Hepatocyte (in vitro differentiated cells): ENCODE data around the gene AP3S2. TPM values are rescaled to one million over a fixed set of nuclear protein-coding genes. Genes with fewer than 3 reads are reported as not detected.

ENCODE experiments used
- DNase-seq: peaks from one replicate; pipeline ENCODE4 v3.0.0-alpha.2; 2016; ENCODE audit warnings: low spot score
- H2AFZ ChIP-seq: fragments of 200-600 bp; sonication (generic); 2 replicates; pipeline ENCODE4 v1.6.0; 2016; ENCODE audit warnings: antibody characterized with exemption, mild to moderate bottlenecking
- H3K27ac ChIP-seq: fragments of 200-600 bp; sonication (generic); 2 replicates; pipeline ENCODE4 v1.5.1; 2016; ENCODE audit warnings: mild to moderate bottlenecking
- H3K27me3 ChIP-seq: fragments of 200-600 bp; sonication (generic); 2 replicates; pipeline ENCODE4 v1.6.1; 2016
- H3K36me3 ChIP-seq: fragments of 200-600 bp; sonication (generic); replicated peaks from 2 replicates; pipeline ENCODE4 v1.5.1; 2016; ENCODE audit warnings: low read depth; ENCODE audit not compliant: insufficient read depth
- H3K4me1 ChIP-seq: fragments of 200-600 bp; sonication (generic); 2 replicates; pipeline ENCODE4 v1.5.1; 2016; ENCODE audit warnings: mild to moderate bottlenecking, moderate library complexity; ENCODE audit not compliant: insufficient read depth
- H3K4me2 ChIP-seq: fragments of 200-600 bp; sonication (generic); 2 replicates; pipeline ENCODE4 v1.6.0; 2016
- H3K4me3 ChIP-seq: fragments of 200-600 bp; sonication (generic); 2 replicates; pipeline ENCODE4 v1.5.1; 2016; ENCODE audit warnings: mild to moderate bottlenecking
- H3K79me2 ChIP-seq: fragments of 200-600 bp; sonication (generic); 2 replicates; pipeline ENCODE4 v1.6.0; 2017; ENCODE audit warnings: mild to moderate bottlenecking
- H3K9me2 ChIP-seq: fragments of 200-600 bp; sonication (generic); replicated peaks from 2 replicates; pipeline ENCODE4 v1.6.0; 2017; ENCODE audit warnings: mild to moderate bottlenecking; ENCODE audit not compliant: insufficient read depth
- H3K9me3 ChIP-seq: fragments of 200-600 bp; sonication (generic); 2 replicates; pipeline ENCODE4 v1.5.1; 2016; ENCODE audit warnings: low read depth, mild to moderate bottlenecking
- H4K20me1 ChIP-seq: fragments of 200-600 bp; sonication (generic); 2 replicates; pipeline ENCODE4 v1.6.0; 2016; ENCODE audit warnings: mild to moderate bottlenecking; ENCODE audit not compliant: insufficient read depth, poor library complexity, severe bottlenecking
- EZH2 ChIP-seq: fragments of 200-600 bp; sonication (generic); IDR thresholded peaks from 2 replicates; pipeline ENCODE4 v1.6.1; 2016; ENCODE audit warnings: antibody characterized with exemption, mild to moderate bottlenecking, borderline replicate concordance
- EZH2phosphoT487 ChIP-seq: fragments of 200-600 bp; sonication (generic); IDR thresholded peaks from one replicate; pipeline ENCODE4 v1.6.1; 2018; ENCODE audit warnings: antibody characterized with exemption, mild to moderate bottlenecking, low read depth, moderate library complexity; ENCODE audit not compliant: unreplicated experiment, severe bottlenecking
- WGBS: methylation state at CpG from one replicate; pipeline ENCODE4 v1.1.6; 2016; ENCODE audit warnings: low lambda C conversion rate; ENCODE audit errors: missing lambda C conversion rate; 5-methylcytosine and 5-hydroxymethylcytosine counted together
- polyA plus RNA-seq: library from polyadenylated mRNA; unstranded; fragments of >200 nt; fragmentation: Nextera tagmentation; extraction: Ambion mirVana; gene quantifications from 2 replicates; pipeline ENCODE4 v1.2.1, GENCODE V29; 2016
- total RNA-seq: library from RNA; depleted of rRNA; stranded (reverse); fragments of >200 nt; gene quantifications from 2 replicates; pipeline ENCODE4 v1.2.3, GENCODE V29; 2014
- TF ChIP-seq, protein P1 (sequence below): fragments of 200-600 bp; sonication (generic); IDR thresholded peaks from 2 replicates; pipeline ENCODE4 v1.5.1; 2016; ENCODE audit warnings: antibody characterized with exemption, mild to moderate bottlenecking; ENCODE audit not compliant: poor library complexity

The AP3S2 gene
- total and polyA plus RNA-seq, 2 experiments from 2014 or later: 14.2 to 61.2 TPM

GRCh38 chr15:89833966-89834365, 59.8 kb downstream of the AP3S2 start:
- H3K4me3 ChIP-seq: no peak overlapping the region
- H3K36me3 ChIP-seq: no peaks in the 10 kb centered on the region
- H3K9me2 ChIP-seq: no peaks in the 10 kb centered on the region
- TF ChIP-seq, protein P1, sequence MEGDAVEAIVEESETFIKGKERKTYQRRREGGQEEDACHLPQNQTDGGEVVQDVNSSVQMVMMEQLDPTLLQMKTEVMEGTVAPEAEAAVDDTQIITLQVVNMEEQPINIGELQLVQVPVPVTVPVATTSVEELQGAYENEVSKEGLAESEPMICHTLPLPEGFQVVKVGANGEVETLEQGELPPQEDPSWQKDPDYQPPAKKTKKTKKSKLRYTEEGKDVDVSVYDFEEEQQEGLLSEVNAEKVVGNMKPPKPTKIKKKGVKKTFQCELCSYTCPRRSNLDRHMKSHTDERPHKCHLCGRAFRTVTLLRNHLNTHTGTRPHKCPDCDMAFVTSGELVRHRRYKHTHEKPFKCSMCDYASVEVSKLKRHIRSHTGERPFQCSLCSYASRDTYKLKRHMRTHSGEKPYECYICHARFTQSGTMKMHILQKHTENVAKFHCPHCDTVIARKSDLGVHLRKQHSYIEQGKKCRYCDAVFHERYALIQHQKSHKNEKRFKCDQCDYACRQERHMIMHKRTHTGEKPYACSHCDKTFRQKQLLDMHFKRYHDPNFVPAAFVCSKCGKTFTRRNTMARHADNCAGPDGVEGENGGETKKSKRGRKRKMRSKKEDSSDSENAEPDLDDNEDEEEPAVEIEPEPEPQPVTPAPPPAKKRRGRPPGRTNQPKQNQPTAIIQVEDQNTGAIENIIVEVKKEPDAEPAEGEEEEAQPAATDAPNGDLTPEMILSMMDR: no peak
- no peak for TF ChIP-seq EZH2
- no peak for TF ChIP-seq EZH2phosphoT487
- no peak overlapping the region for H3K27ac ChIP-seq
- H2AFZ ChIP-seq: no peak overlapping the region
- no peaks in the 10 kb centered on the region for H3K79me2 ChIP-seq
- no peaks in the 10 kb centered on the region for H3K27me3 ChIP-seq
- no peaks in the 10 kb centered on the region for H3K9me3 ChIP-seq
- 95% methylated on average over 7 of the region's 7 CpGs for WGBS
- H3K4me2 ChIP-seq: no peak overlapping the region
- no peak for DNase-seq
- H3K4me1 ChIP-seq: peaks cover 21% of the 10 kb centered on the region
- H4K20me1 ChIP-seq: no peaks in the 10 kb centered on the region

DNA sequence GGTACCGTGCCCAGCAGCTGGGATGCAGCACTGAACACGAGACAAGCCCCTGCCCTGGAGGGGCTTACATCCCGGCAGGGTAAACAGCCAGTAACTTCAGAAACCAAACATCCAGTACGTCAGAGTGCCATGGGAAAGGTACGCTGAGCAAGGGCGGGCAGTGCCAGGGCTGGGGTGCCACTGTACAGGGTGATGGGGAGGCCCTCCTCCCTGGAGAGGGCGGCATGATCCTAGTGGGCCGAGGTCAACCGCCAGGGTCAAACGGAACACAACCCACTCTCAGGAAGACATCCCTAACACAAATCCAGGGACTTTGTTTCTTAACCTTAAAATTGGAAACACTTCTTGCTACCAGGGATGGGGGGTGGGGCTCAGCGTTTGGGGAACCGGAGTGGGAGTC, 63.2 kb downstream of the AP3S2 start:
- no peaks in the 10 kb centered on the region for H4K20me1 ChIP-seq
- H3K9me3 ChIP-seq: no peaks in the 10 kb centered on the region
- TF ChIP-seq, protein P1: no peak
- TF ChIP-seq EZH2 (no peak), EZH2phosphoT487 (no peak)
- H3K9me2 ChIP-seq: no peaks in the 10 kb centered on the region
- H3K27ac ChIP-seq: no peak overlapping the region
- WGBS: 97% methylated on average over 12 of the region's 12 CpGs
- no peak overlapping the region for H2AFZ ChIP-seq
- H3K36me3 ChIP-seq: no peaks in the 10 kb centered on the region
- H3K4me1 ChIP-seq: peaks cover 15% of the 10 kb centered on the region
- DNase-seq: no peak
- no peak overlapping the region for H3K4me2 ChIP-seq
- H3K4me3 ChIP-seq: no peak overlapping the region
- no peaks in the 10 kb centered on the region for H3K79me2 ChIP-seq
- no peaks in the 10 kb centered on the region for H3K27me3 ChIP-seq

GRCh38 chr15:89829616-89830440, 64.0 kb downstream of the AP3S2 start:
- Histone ChIP-seq H3K4me2 (no peak overlapping the region), H4K20me1 (no peaks in the 10 kb centered on the region), H3K9me3 (no peaks in the 10 kb centered on the region), H3K9me2 (no peaks in the 10 kb centered on the region), H3K27ac (no peak overlapping the region), H3K4me3 (no peak overlapping the region), H3K36me3 (no peaks in the 10 kb centered on the region), H3K27me3 (no peaks in the 10 kb centered on the region), H2AFZ (no peak overlapping the region), H3K4me1 (peaks cover 15% of the 10 kb centered on the region), H3K79me2 (no peaks in the 10 kb centered on the region)
- WGBS: 89% methylated on average over 17 of the region's 17 CpGs
- no peak for DNase-seq
- TF ChIP-seq, protein P1: no peak
- TF ChIP-seq EZH2: no peak
- no peak for TF ChIP-seq EZH2phosphoT487
